Measurements from ENCODE around the gene SPOPL. TPM values are rescaled to one million over a fixed set of nuclear protein-coding genes. Genes with fewer than 3 reads are reported as not detected.
"Not testable (repeated sequence)": the region's sequence is repeated elsewhere in the genome, so short reads cannot be mapped to it uniquely, and the experiment has no call there.

Gene SPOPL
- total RNA-seq, 1 experiment from 2014 or later, result 21.0 TPM

GRCh38 chr2:138454761-138455160, 46.8 kb upstream of the SPOPL start:
- no peak overlapping the region for H3K4me2 ChIP-seq
- H3K9me2 ChIP-seq (ENCODE audit: insufficient read depth), result no peaks in the 10 kb centered on the region
- BruUV-seq (replicated peaks), result no TSS peak
- intact Hi-C loops (cut with micrococcal nuclease; ENCODE audit: unreplicated experiment), result no loop called here
- TF ChIP-seq CTCF (conservative IDR thresholded peaks at IDR 0.05) (no peak), EZH2 (IDR thresholded peaks at IDR 0.05; ENCODE audit: low read depth) (no peak)
- H3K9me3 ChIP-seq (ENCODE audit: insufficient read depth, low read depth), result no peaks in the 10 kb centered on the region
- H3F3A ChIP-seq (ENCODE audit: insufficient read depth, low read depth), result no peaks in the 10 kb centered on the region
- no peaks in the 10 kb centered on the region for H4K20me1 ChIP-seq (ENCODE audit: insufficient read depth)
- no peaks in the 10 kb centered on the region for H3K79me2 ChIP-seq (ENCODE audit: low read depth)
- H3K27ac ChIP-seq, result no peak overlapping the region
- H3K4me1 ChIP-seq (replicated peaks; ENCODE audit: insufficient read depth), result no peaks in the 10 kb centered on the region
- no peaks in the 10 kb centered on the region for H3K36me3 ChIP-seq (ENCODE audit: low read depth)
- H3K4me3 ChIP-seq, result no peak overlapping the region
- POLR2A ChIA-PET (ENCODE audit: unreplicated experiment), result no interaction called here
- CTCF ChIA-PET, result no interaction called here
- no peak for DNase-seq
- no peaks in the 10 kb centered on the region for H3K27me3 ChIP-seq (ENCODE audit: insufficient read depth, low read depth)
- H2AFZ ChIP-seq, result no peak overlapping the region

GRCh38 chr2:138455275-138455674, 46.3 kb upstream of the SPOPL start:
- Histone ChIP-seq H3K4me2 (no peak overlapping the region), H3K4me1 (replicated peaks; ENCODE audit: insufficient read depth) (no peaks in the 10 kb centered on the region), H2AFZ (no peak overlapping the region), H3K9me3 (ENCODE audit: insufficient read depth, low read depth) (no peaks in the 10 kb centered on the region), H3K27me3 (ENCODE audit: insufficient read depth, low read depth) (no peaks in the 10 kb centered on the region), H3F3A (ENCODE audit: insufficient read depth, low read depth) (no peaks in the 10 kb centered on the region), H3K9me2 (ENCODE audit: insufficient read depth) (no peaks in the 10 kb centered on the region), H3K27ac (no peak overlapping the region), H4K20me1 (ENCODE audit: insufficient read depth) (0 out of 2 replicates have a peak, but pooled peaks cover 4% of the 10 kb centered on the region), H3K36me3 (ENCODE audit: low read depth) (no peaks in the 10 kb centered on the region), H3K4me3 (no peak overlapping the region), H3K79me2 (ENCODE audit: low read depth) (no peaks in the 10 kb centered on the region)
- no peak for DNase-seq
- no peak for TF ChIP-seq CTCF (conservative IDR thresholded peaks at IDR 0.05)
- TF ChIP-seq EZH2 (IDR thresholded peaks at IDR 0.05; ENCODE audit: low read depth), result no peak
- POLR2A ChIA-PET (ENCODE audit: unreplicated experiment), result no interaction called here
- intact Hi-C loops (cut with micrococcal nuclease; ENCODE audit: unreplicated experiment), result no loop called here
- no TSS peak for BruUV-seq (replicated peaks)
- CTCF ChIA-PET, result no interaction called here

GRCh38 chr2:138455691-138456090, 45.9 kb upstream of the SPOPL start:
- DNase-seq, result peak in 1 of 2 experiments; percentile 4
- Histone ChIP-seq H3K9me2 (ENCODE audit: insufficient read depth) (no peaks in the 10 kb centered on the region), H3K9me3 (ENCODE audit: insufficient read depth, low read depth) (no peaks in the 10 kb centered on the region), H3K4me3 (no peak overlapping the region), H3K4me1 (replicated peaks; ENCODE audit: insufficient read depth) (no peaks in the 10 kb centered on the region), H3K27me3 (ENCODE audit: insufficient read depth, low read depth) (no peaks in the 10 kb centered on the region), H3K79me2 (ENCODE audit: low read depth) (no peaks in the 10 kb centered on the region), H3K27ac (no peak overlapping the region), H2AFZ (no peak overlapping the region), H4K20me1 (ENCODE audit: insufficient read depth) (0 out of 2 replicates have a peak, but pooled peaks cover 4% of the 10 kb centered on the region), H3K4me2 (no peak overlapping the region), H3F3A (ENCODE audit: insufficient read depth, low read depth) (no peaks in the 10 kb centered on the region), H3K36me3 (ENCODE audit: low read depth) (no peaks in the 10 kb centered on the region)
- ChIA-PET POLR2A (ENCODE audit: unreplicated experiment) (no interaction called here), CTCF (no interaction called here)
- no TSS peak for BruUV-seq (replicated peaks)
- intact Hi-C loops (cut with micrococcal nuclease; ENCODE audit: unreplicated experiment), result no loop called here
- TF ChIP-seq CTCF (conservative IDR thresholded peaks at IDR 0.05) (no peak), EZH2 (IDR thresholded peaks at IDR 0.05; ENCODE audit: low read depth) (no peak)

- CTCF ChIA-PET; H3K4me3 ChIP-seq; H2AFZ ChIP-seq; H3K9me2 ChIP-seq (ENCODE audit: insufficient read depth); H3K9me3 ChIP-seq (ENCODE audit: insufficient read depth, low read depth); intact Hi-C loops (cut with micrococcal nuclease; ENCODE audit: unreplicated experiment); H3K4me2 ChIP-seq; H3K79me2 ChIP-seq (ENCODE audit: low read depth); H3K4me1 ChIP-seq (replicated peaks; ENCODE audit: insufficient read depth); H4K20me1 ChIP-seq (ENCODE audit: insufficient read depth); H3F3A ChIP-seq (ENCODE audit: insufficient read depth, low read depth); DNase-seq; POLR2A ChIA-PET (ENCODE audit: unreplicated experiment); H3K27ac ChIP-seq; H3K27me3 ChIP-seq (ENCODE audit: insufficient read depth, low read depth); H3K36me3 ChIP-seq (ENCODE audit: low read depth); BruUV-seq (replicated peaks): not testable (repeated sequence)
Measured at GRCh38 chr2:138462689-138463088, 38.9 kb upstream of the SPOPL start.

All from PC-9 (cell line).